Activated naive CD4-positive, alpha-beta T cell treated with anti-CD3 and anti-CD28 coated beads, Interleukin-2, amount 50 U/mL, for 24 hours (primary cell): ENCODE measurements around the gene PIGH.
A peak's percentile ranks its signal among the peaks of the same experiment; 100 is the strongest.
"Not testable (repeated sequence)": the region's sequence is repeated elsewhere in the genome, so short reads cannot be mapped to it uniquely, and the experiment has no call there.

Experiments
- H3K27ac Mint-ChIP-seq: one replicate; pipeline ENCODE4 v1.8.0; 2021; ENCODE audit warnings: mild to moderate bottlenecking, mixed read lengths
- H3K27me3 Mint-ChIP-seq: one replicate; pipeline ENCODE4 v1.8.0; 2021; ENCODE audit warnings: mixed read lengths
- H3K36me3 Mint-ChIP-seq: one replicate; pipeline ENCODE4 v1.8.0; 2021; ENCODE audit warnings: mixed read lengths
- H3K4me1 Mint-ChIP-seq: one replicate; pipeline ENCODE4 v1.8.0; 2021; ENCODE audit warnings: mixed read lengths
- H3K4me3 Mint-ChIP-seq: one replicate; pipeline ENCODE4 v1.8.0; 2021; ENCODE audit warnings: mild to moderate bottlenecking, mixed read lengths
- H3K9me3 Mint-ChIP-seq: one replicate; pipeline ENCODE4 v1.8.0; 2021; ENCODE audit warnings: mixed read lengths

Gene PIGH

GRCh38 chr14:67599698-67600561 lies at the start of gene PIGH:
Gene PIGH, minus strand, starts transcription at chr14:67600268. Its CDS starts 65 bp downstream, at chr14:67600203.
- H3K27me3 Mint-ChIP-seq, result no peaks in the 10 kb centered on the region
- H3K36me3 Mint-ChIP-seq, result peaks cover 5% of the 10 kb centered on the region
- H3K27ac Mint-ChIP-seq, result peak within 1 kb of the TSS; percentile 98
- H3K9me3 Mint-ChIP-seq, result no peaks in the 10 kb centered on the region
- peak within 1 kb of the TSS; percentile 96 for H3K4me3 Mint-ChIP-seq
- peaks cover 46% of the 10 kb centered on the region for H3K4me1 Mint-ChIP-seq

- Mint-ChIP-seq H3K9me3 (no peaks in the 10 kb centered on the region), H3K27ac (no peak overlapping the region), H3K36me3 (peaks cover 4% of the 10 kb centered on the region), H3K4me3 (no peak overlapping the region), H3K4me1 (peaks cover 14% of the 10 kb centered on the region), H3K27me3 (no peaks in the 10 kb centered on the region)
Measured at GRCh38 chr14:67646131-67646530, 46.1 kb upstream of the PIGH start.

DNA sequence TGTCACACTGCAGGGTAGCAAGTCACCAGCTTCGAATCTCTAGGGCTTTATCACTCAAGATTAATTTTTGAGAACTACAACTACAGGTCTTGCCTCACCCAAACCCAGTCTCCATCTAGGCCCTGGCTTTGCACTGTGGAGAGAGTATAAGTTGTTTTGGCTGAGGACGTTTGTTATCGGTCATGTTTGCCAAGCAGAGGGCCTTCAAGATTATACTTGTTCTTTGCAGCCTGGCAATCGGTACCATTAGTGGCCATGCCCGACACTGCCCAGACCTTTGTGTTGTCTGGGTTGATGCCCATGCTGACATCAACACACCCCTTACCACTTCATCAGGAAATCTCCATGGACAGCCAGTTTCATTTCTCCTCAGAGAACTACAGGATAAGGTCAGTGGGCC lies 45.3 kb upstream of the PIGH start:
- H3K27ac Mint-ChIP-seq, result no peak overlapping the region
- no peaks in the 10 kb centered on the region for H3K9me3 Mint-ChIP-seq
- H3K36me3 Mint-ChIP-seq, result peaks cover 4% of the 10 kb centered on the region
- peaks cover 14% of the 10 kb centered on the region for H3K4me1 Mint-ChIP-seq
- H3K4me3 Mint-ChIP-seq, result no peak overlapping the region
- H3K27me3 Mint-ChIP-seq, result no peaks in the 10 kb centered on the region

GRCh38 chr14:67644428-67644827 lies 44.4 kb upstream of the PIGH start:
- peaks cover 4% of the 10 kb centered on the region for H3K36me3 Mint-ChIP-seq
- H3K4me3 Mint-ChIP-seq, result no peak overlapping the region
- H3K27ac Mint-ChIP-seq, result no peak overlapping the region
- no peaks in the 10 kb centered on the region for H3K9me3 Mint-ChIP-seq
- peaks cover 14% of the 10 kb centered on the region for H3K4me1 Mint-ChIP-seq
- H3K27me3 Mint-ChIP-seq, result no peaks in the 10 kb centered on the region

GRCh38 chr14:67643713-67644112 lies 43.6 kb upstream of the PIGH start:
- no peaks in the 10 kb centered on the region for H3K9me3 Mint-ChIP-seq
- H3K4me1 Mint-ChIP-seq, result peaks cover 14% of the 10 kb centered on the region
- peak overlapping the region; percentile 67 for H3K27ac Mint-ChIP-seq
- H3K4me3 Mint-ChIP-seq, result no peak overlapping the region
- peaks cover 4% of the 10 kb centered on the region for H3K36me3 Mint-ChIP-seq
- no peaks in the 10 kb centered on the region for H3K27me3 Mint-ChIP-seq

- H3K27ac Mint-ChIP-seq, result peak overlapping the region; percentile 59
- H3K4me3 Mint-ChIP-seq, result no peak overlapping the region
- no peaks in the 10 kb centered on the region for H3K27me3 Mint-ChIP-seq
- peaks cover 4% of the 10 kb centered on the region for H3K36me3 Mint-ChIP-seq
- peaks cover 14% of the 10 kb centered on the region for H3K4me1 Mint-ChIP-seq
- H3K9me3 Mint-ChIP-seq, result no peaks in the 10 kb centered on the region
Measured at GRCh38 chr14:67641902-67642749, 42.1 kb upstream of the PIGH start.

DNA sequence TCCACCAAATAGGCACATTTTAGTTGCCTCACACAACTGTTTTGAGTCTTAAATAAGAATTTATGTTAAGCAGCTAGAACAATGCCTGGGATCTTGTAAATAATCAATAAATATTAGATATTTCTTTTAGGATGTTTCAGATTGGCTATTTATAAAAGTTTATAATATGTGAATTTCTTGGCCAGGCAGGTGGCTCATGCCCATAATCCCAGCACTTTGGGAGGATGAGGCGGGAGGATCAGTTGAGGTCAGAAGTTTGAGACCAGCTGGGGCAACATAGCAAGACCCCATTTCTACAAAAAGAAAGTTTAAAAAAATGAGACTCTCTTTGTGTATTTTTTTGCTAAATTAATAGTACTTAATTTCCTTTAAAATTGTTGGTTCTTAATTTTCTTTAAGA lies 41.4 kb upstream of the PIGH start:
- Mint-ChIP-seq H3K9me3 (no peaks in the 10 kb centered on the region), H3K4me1 (peaks cover 14% of the 10 kb centered on the region), H3K27me3 (no peaks in the 10 kb centered on the region), H3K4me3 (no peak overlapping the region), H3K36me3 (peaks cover 4% of the 10 kb centered on the region), H3K27ac (no peak overlapping the region)

GRCh38 chr14:67638642-67639041 lies 38.6 kb upstream of the PIGH start:
- H3K4me3 Mint-ChIP-seq, result no peak overlapping the region
- no peaks in the 10 kb centered on the region for H3K9me3 Mint-ChIP-seq
- no peaks in the 10 kb centered on the region for H3K27me3 Mint-ChIP-seq
- H3K36me3 Mint-ChIP-seq, result peaks cover 3% of the 10 kb centered on the region
- no peak overlapping the region for H3K27ac Mint-ChIP-seq
- peaks cover 8% of the 10 kb centered on the region for H3K4me1 Mint-ChIP-seq

DNA sequence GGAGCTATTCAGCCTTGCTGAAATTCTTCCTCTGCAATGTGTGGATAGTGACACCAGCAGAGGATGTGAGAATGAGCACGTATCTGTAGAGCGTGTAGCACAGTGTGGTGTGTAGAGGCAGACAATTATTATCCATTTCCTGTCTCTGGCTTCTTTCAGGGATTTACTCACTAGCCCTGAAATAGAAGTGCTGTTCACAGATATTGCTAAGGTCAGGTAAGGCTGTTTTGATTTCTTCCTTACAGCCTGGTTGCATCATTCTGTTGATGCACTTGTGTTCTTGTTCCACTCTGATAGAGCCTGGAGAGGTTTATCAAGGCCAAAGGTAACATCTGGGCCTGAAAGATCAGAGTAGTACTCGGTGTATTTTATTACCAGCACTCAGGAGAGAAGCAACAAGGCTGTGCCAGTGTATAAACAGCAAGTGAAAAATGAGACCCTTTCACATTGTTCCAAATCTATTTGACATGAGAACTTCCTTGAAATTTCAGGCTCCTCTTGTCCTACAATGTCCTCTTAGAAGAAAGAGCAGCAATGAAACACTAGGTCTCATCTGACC lies 36.4 kb upstream of the PIGH start:
- peaks cover 8% of the 10 kb centered on the region for H3K36me3 Mint-ChIP-seq
- no peaks in the 10 kb centered on the region for H3K9me3 Mint-ChIP-seq
- H3K4me1 Mint-ChIP-seq, result no peaks in the 10 kb centered on the region
- H3K27ac Mint-ChIP-seq, result no peak overlapping the region
- H3K4me3 Mint-ChIP-seq, result no peak overlapping the region
- no peaks in the 10 kb centered on the region for H3K27me3 Mint-ChIP-seq

- Mint-ChIP-seq H3K4me3 (no peak overlapping the region), H3K4me1 (no peaks in the 10 kb centered on the region), H3K27me3 (no peaks in the 10 kb centered on the region), H3K9me3 (no peaks in the 10 kb centered on the region), H3K36me3 (peaks cover 8% of the 10 kb centered on the region), H3K27ac (no peak overlapping the region)
Measured at GRCh38 chr14:67633451-67634147, 33.5 kb upstream of the PIGH start.

- Mint-ChIP-seq H3K9me3 (no peaks in the 10 kb centered on the region), H3K27ac (no peak overlapping the region), H3K36me3 (peaks cover 8% of the 10 kb centered on the region), H3K4me1 (no peaks in the 10 kb centered on the region), H3K4me3 (no peak overlapping the region), H3K27me3 (no peaks in the 10 kb centered on the region)
Measured at GRCh38 chr14:67630938-67631337, 30.9 kb upstream of the PIGH start.

- H3K36me3 Mint-ChIP-seq, result peaks cover 8% of the 10 kb centered on the region
- no peaks in the 10 kb centered on the region for H3K27me3 Mint-ChIP-seq
- no peaks in the 10 kb centered on the region for H3K9me3 Mint-ChIP-seq
- no peaks in the 10 kb centered on the region for H3K4me1 Mint-ChIP-seq
- no peak overlapping the region for H3K27ac Mint-ChIP-seq
- H3K4me3 Mint-ChIP-seq, result no peak overlapping the region
Measured at GRCh38 chr14:67630186-67630585, 30.1 kb upstream of the PIGH start.

GRCh38 chr14:67627519-67627918 lies 27.5 kb upstream of the PIGH start:
- Mint-ChIP-seq H3K27ac (no peak overlapping the region), H3K36me3 (peaks cover 3% of the 10 kb centered on the region), H3K27me3 (no peaks in the 10 kb centered on the region), H3K9me3 (no peaks in the 10 kb centered on the region), H3K4me1 (peaks cover 15% of the 10 kb centered on the region), H3K4me3 (no peak overlapping the region)

GRCh38 chr14:67626131-67626530 lies 26.1 kb upstream of the PIGH start:
- not testable (repeated sequence) for H3K36me3 Mint-ChIP-seq, H3K4me3 Mint-ChIP-seq, H3K27ac Mint-ChIP-seq, H3K27me3 Mint-ChIP-seq, H3K9me3 Mint-ChIP-seq
- H3K4me1 Mint-ChIP-seq, result peaks cover 22% of the 10 kb centered on the region

DNA sequence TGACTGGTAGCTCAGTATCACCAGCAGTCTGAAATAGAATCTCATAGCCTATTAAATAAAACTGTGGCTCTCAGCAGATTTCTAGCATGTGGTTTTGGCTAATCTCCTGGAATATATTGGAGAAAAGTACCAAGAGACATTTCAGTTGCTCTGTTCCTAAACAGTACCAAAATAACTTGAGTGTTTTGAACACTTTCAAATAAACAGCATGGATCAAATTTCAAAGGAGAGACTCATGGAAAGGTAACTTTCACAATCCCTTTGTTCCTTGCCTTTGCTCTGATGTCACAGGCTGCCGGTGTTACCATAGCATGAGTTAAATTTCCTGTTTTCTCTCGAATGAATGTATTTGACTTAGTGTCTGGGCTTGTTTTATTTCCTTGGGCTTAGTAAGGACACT lies 23.0 kb upstream of the PIGH start:
- Mint-ChIP-seq H3K36me3 (no peaks in the 10 kb centered on the region), H3K27me3 (no peaks in the 10 kb centered on the region), H3K9me3 (no peaks in the 10 kb centered on the region), H3K4me1 (peaks cover 46% of the 10 kb centered on the region), H3K27ac (peak overlapping the region; percentile 87), H3K4me3 (no peak overlapping the region)
